GM19099 (cell line): ENCODE data around the gene POFUT2.

Source experiments
- POLR2A ChIP-seq: IDR thresholded peaks from 3 replicates; pipeline ENCODE4 v1.6.1; 2011; ENCODE audit warnings: low read depth; ENCODE audit not compliant: insufficient read length; ENCODE audit errors: extremely low read depth

POFUT2 gene

DNA sequence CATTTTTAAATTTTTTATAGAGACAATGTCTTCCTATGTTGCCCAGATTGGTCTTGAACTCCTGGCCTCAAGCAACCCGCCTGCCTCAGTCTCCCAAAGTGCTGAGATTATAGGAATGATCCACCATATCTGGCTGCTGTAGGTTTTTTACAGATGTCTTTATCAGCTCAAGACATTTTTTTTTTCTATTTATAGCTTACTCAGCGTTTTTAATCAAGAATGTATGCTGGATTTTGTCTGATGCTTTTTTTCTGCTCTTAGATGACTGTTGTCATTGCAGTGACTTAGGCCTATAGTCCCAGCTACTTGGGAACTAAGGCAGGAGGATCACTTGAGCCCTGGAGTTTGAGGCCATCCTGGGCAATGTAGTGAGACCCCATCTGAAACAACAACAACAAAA lies 72.5 kb downstream of the POFUT2 start:
- no peak for TF ChIP-seq POLR2A
